ENCODE results near the gene TIMM17B.

The TIMM17B gene

GRCh38 chrX:48918643-48919340, 21.2 kb upstream of the TIMM17B start, which contains the start of gene PIM2:
Gene PIM2 (minus strand): TSS chrX:48919024. CDS start chrX:48918834, 190 bp downstream.
- peak; percentile 76 for FAIRE-seq

- FAIRE-seq, result no peak
These were observed 20.7 kb upstream of the TIMM17B start for GRCh38 chrX:48918301-48918642.

DNA sequence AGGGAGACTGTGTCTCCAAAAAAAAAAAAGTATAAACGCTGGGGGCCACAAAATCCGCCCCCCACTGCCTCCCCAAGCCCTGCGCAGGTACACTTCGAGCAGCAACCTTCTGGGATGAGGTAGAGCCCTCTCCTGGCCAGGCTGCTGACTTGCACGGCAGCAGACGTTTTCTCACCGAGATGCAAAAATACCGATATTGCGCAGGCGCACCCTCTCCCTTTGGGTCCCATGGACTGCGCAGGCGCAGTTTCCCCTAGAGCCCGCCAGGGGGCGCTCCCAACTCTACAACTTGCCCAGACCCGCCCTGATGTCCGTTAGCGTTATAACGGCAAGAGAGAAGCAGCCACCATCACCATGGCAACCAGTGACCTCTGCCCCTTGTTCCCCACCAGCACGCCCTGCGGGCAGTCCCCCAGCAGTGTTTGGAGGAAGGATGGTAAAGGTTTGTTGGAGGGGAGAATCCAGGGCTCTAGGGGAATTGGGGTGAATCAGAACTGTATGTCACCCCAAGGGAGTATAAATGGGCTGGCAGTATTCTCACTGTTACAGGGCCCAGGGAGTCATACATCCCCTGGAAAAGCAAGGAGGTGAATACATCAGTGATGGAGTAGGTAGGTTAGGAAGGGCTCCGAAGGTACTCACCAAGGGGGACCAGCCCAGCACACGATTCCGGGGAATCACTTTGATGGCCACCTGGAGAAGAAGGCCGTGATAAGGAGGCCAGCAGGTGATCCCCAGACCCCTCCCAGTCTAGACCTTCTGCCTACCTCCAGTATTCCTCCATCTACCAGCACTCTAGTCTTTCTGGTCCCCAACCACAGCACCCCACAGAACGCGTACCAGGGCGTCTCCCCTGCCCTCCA, 19.8 kb upstream of the TIMM17B start:
- FAIRE-seq, result peak; percentile 100

- no peak for FAIRE-seq
These were observed 17.3 kb upstream of the TIMM17B start for GRCh38 chrX:48914593-48915493.

DNA sequence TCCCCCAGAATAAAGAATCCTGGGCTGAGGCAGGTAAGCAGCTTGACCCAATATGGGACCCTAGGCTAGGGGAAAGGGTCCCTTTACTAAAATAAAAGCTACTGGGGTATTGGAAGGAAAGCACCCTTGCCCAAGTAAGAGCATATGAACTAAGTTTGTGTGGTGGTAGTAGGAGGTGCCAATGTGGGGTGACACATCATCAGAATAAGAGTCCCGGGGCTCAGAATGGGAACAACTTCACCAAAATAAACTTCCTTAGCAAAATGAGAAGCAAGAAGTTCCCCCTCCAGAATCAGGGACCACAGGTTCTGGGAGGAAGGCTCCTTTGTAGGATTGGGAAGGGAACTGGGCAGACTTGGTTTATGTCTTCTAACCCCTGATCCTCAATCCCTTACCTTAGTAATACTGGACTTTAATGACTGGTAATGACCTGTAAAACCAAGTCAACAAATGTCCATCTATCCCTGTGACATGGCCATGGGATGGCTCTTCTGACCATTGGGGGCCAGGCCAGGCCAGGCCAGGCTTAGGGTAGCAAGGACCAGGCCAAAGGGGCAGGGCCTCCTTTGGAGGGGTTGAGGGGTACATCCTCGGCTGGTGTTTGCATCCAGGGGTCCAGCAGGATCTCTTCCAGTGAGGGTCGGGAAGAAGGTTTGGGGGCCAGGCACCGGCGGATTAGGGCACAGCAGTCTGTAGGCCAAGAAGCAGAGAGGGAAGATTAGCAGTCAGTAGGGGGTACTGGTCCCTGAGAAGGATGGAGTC, 16.2 kb upstream of the TIMM17B start:
- no peak for FAIRE-seq

DNA sequence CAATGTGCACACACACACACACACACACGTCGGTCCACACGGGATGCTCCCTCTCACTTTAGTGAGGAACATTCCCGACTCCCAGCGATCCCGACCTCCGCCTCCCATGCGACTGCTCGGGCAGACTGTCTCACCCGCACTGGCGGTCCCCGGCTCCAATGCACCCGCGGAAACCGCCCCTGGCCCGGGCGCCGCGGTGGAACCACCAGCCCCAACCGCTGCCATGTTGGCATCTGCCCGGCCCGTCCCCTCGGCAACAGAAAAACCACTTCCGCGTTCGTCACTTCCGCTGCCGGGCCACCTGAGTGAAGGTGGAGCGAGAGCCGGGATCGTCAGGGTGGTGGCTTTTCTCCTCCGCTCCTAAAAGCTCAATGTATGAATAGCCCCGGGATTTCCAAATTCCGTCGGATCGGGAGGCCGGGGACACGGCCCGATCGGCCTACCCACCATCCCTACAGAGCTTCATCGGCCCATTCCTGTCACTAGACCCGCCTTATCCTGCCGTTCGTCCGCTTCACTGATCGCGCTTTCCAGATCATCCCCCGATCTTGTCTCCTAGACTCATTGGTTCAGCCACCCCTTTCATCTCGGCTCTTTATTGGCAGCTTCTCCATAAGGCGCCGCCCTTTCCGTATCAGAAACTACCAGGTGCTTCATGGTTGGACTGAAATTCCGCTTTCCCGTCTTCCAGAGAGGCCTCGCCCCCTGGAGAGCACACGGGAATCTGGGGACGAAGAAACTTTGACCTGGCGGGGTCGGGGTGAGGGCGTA, 14.0 kb upstream of the TIMM17B start, which contains the start of gene SLC35A2:
Gene SLC35A2 (minus strand): TSS at position 235 of the 771 bp plus-strand sequence. CDS start 10 bp downstream, at position 225.
- FAIRE-seq, result peak; percentile 88

- FAIRE-seq, result no peak
These were observed 13.4 kb upstream of the TIMM17B start for GRCh38 chrX:48910926-48911411.

GRCh38 chrX:48909703-48910294, 12.2 kb upstream of the TIMM17B start:
- FAIRE-seq, result no peak

DNA sequence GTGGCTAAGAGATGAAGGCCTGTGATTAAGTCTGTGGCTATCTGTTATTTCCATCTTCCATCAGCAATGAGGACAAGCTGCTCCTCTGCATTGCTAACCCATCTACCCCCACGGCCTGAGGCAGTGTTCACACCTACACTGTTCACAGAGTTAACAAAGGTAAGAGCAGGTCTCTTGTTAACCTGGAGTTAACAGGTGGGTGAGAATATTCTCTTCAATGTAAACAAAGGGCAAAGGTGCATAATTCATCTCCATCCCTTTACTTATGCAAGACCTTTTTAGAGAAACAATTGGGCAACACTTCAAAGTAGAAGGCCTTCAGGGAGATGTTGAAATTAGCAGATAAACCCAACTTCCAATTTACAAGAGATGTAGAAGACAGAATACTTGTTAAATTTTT, 11.0 kb upstream of the TIMM17B start:
- no peak for FAIRE-seq

GRCh38 chrX:48905090-48905790, 7.7 kb upstream of the TIMM17B start:
- FAIRE-seq, result no peak

DNA sequence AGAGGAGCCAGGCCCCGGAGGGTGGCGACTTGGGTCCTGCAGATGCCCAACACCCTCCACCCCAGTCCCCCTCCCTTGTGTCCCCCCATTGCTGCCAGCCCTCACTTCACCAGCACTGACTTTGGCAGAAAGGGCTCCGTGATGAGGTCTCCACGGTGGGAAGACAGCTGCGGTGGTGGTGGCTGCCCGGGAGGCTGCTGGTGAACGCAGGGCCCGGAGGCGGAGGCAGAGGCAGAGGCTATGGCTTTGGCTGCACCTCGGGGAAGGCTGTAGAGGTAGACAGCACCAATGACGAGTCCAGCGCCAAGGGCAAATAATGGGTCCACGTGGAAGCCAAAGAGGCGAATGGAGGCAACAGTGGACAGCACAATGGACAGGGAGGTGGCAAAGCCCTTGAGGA, 7.1 kb upstream of the TIMM17B start:
- no peak for FAIRE-seq

DNA sequence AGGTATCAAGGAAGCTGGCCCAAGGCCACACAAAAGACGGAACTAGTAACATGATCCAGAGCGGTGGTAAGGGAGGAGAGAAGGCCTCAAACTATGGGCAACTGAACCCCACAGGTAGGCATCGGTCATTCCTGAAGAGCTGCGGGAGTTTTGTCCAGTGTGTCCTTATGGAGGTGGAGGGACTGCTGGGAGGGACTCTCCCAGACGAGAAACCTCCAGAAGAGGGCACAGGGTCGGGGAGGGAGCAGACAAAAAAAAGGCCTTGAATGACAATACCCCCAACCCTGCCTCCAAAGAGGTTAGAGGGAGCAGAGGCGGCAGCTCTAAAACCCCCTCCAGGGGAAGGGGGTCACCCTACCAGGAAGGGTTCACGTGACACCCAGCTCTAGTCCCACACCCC, 6.6 kb upstream of the TIMM17B start:
- FAIRE-seq, result no peak

- FAIRE-seq, result no peak
These were observed 5.7 kb upstream of the TIMM17B start for GRCh38 chrX:48903290-48903689.

DNA sequence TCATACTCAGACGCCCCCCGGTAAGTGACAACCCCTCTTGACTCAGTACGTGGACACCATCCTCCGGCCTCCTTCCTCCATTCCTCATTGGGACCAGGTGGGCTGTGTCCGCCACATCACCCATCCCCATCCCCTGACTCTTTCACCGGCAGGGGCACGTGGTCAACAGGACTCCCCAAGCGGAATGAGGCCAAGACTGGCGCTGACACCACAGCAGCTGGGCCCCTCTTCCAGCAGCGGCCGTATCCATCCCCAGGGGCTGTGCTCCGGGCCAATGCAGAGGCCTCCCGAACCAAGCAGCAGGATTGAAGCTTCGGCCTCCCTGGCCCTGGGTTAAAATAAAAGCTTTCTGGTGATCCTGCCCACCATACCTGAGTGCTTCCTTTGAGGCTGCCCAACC, 5.2 kb upstream of the TIMM17B start:
- FAIRE-seq, result no peak

DNA sequence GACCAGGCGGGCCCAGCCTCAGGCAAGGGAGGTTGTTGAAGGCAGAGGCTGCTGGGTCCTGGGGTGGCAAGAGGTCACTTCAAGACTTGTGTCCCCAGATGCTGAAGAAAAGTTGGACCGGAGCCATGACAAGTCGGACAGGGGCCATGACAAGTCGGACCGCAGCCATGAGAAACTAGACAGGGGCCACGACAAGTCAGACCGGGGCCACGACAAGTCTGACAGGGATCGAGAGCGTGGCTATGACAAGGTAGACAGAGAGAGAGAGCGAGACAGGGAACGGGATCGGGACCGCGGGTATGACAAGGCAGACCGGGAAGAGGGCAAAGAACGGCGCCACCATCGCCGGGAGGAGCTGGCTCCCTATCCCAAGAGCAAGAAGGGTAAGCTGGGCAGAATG, 4.6 kb upstream of the TIMM17B start:
- FAIRE-seq, result no peak

- FAIRE-seq, result no peak
These were observed 3.5 kb upstream of the TIMM17B start for GRCh38 chrX:48901069-48901468.

- no peak for FAIRE-seq
These were observed 1.5 kb upstream of the TIMM17B start for GRCh38 chrX:48899078-48899410.

DNA sequence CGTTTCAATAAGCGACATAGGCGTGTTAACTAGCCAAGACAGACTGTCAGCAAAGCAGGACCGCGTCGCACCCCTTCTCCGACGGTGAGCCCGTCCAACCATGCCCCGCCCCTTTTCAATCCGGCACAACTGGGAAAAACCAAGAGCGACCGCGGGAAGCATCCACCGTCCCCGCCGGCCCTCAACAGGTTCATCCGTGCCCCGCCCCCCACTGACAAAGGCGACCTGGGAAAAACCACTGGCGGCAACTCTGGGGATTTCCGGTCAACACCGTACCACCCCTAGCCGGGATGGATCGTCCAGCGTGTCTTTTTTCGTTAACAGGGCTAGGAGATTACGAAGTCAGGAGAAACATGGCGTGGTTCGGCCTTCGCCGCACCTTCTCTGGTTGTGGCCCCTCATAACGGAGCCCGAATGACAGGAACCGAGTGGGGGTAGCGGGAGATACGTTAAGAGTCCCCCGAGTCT, 377 bp downstream of the TIMM17B start:
- peak; percentile 95 for FAIRE-seq

GRCh38 chrX:48896611-48897011, 957 bp downstream of the TIMM17B start:
- FAIRE-seq, result no peak

GRCh38 chrX:48894891-48895290, 2.7 kb downstream of the TIMM17B start:
- no peak for FAIRE-seq

Measured in islet of Langerhans (tissue), 1 donor.